GM12892 (cell line): ENCODE data around the gene SRRM5.
A peak's percentile ranks its signal among the peaks of the same experiment; 100 is the strongest.

Experiments
- DNase-seq: peaks from one replicate; pipeline ENCODE4 v3.0.0; 2011; ENCODE audit not compliant: insufficient read length
- FAIRE-seq: peaks from 2 replicates; lab custom pipeline; 2011; peaks lifted over from hg19 to GRCh38; lab: Jason Lieb, UNC
- POLR2A ChIP-seq: IDR thresholded peaks from 2 replicates; pipeline ENCODE4 v1.6.1; 2011; ENCODE audit warnings: low read depth, low read length, control low read depth
- POLR2AphosphoS5 ChIP-seq: IDR thresholded peaks from 2 replicates; pipeline ENCODE4 v1.6.1; 2011; ENCODE audit warnings: low read depth, low read length, control low read depth
- TAF1 ChIP-seq: IDR thresholded peaks from 2 replicates; pipeline ENCODE4 v1.6.1; 2011; ENCODE audit warnings: low read depth, mild to moderate bottlenecking, control low read depth, low read length, borderline replicate concordance

SRRM5 gene

GRCh38 chr19:43620061-43621001, 8.4 kb downstream of the SRRM5 start:
- DNase-seq (no peak), FAIRE-seq (no peak)
- TF ChIP-seq POLR2A (no peak), TAF1 (no peak), POLR2AphosphoS5 (no peak)

GRCh38 chr19:43622070-43622469, 10.2 kb downstream of the SRRM5 start:
- FAIRE-seq (no peak), DNase-seq (no peak)
- no peak for TF ChIP-seq POLR2AphosphoS5

DNA sequence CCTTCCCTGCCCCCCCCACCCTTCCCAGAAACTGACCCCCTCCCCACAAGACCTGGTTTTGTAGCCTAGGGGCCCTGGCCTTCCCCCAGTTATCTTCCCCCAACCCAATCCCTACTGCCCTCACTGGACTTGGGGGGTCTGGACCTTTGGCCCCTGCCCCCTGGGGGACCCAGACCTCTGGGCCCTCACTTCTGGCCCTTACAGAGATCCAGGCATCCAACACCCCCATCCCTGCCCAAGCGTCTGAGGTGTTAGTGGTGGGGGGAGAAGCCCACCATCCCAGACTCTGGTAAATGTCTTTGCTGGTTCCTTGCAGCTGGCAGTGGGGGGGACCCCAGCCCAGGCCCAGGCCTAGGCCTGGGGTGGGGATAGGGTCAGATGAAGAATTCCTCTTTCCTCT, 11.1 kb downstream of the SRRM5 start:
- TF ChIP-seq POLR2AphosphoS5 (no peak), TAF1 (no peak), POLR2A (no peak)
- DNase-seq = no peak
- FAIRE-seq = no peak

DNA sequence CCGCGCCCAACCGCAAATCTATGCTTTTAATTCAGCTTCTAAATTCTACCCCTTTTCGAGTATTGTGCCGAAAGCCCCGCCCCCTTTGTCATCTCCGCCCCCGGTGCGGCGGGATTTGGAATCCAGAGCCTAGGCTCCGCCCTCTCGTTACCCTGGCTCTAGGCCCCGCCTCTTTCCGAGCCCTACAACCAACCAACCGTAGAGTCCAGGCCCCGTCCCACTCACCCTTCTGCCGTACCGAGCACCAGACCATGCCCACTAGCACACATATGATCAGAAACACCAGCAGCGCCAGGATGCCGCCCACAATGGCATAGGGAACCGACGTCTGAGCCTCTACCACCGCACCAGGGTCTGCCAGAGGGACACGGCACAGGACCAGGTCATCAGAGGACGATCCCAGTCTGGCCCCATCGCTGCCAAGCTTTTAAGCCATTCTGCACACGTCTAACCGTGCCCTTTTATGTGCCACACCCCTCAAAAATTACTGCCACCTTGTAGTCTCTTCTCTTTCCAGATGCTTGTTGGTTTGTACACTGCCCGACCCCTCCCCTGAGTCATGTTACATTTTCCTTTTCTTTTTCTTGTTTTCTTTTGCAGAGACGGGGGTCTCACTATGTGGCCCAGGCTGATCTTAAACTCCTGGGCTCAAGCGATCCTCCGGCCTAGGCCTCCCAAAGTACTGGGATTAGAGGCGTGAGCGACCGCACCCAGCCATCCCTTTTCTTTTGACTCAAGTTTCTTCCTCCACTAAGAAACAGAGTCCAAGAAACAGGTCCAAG, 12.2 kb downstream of the SRRM5 start:
- FAIRE-seq = no peak
- TF ChIP-seq POLR2AphosphoS5 (no peak), TAF1 (no peak)
- no peak for DNase-seq

DNA sequence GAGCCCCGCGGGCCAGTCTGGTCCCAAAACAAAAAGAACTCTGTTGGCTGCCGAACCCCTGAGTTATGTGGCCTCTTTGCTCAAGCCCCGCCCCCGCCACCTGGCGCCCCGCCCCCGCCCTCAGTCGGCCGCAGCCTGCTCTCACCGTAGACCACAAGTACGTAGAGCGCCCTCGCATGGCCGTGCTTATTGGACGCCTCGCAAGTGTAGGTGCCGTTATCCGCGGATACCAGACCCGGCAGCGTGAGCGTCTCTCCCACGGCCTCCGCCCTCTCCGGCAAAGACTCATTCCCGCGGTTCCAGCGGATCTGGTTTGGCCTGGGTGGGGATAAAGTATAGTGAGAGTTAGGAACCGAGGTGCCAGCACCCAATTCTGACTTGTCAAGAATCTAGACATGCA, 13.0 kb downstream of the SRRM5 start:
- TF ChIP-seq POLR2A (no peak), POLR2AphosphoS5 (no peak), TAF1 (no peak)
- FAIRE-seq = no peak
- DNase-seq = peak; percentile 63

GRCh38 chr19:43625918-43626579, 14.2 kb downstream of the SRRM5 start:
- TF ChIP-seq TAF1 = no peak
- no peak for TF ChIP-seq POLR2A
- no peak for TF ChIP-seq POLR2AphosphoS5
- no peak for DNase-seq
- no peak for FAIRE-seq

- DNase-seq = no peak
- FAIRE-seq = no peak
- no peak for TF ChIP-seq POLR2A
- no peak for TF ChIP-seq POLR2AphosphoS5
- TF ChIP-seq TAF1 = no peak
Measured at GRCh38 chr19:43626838-43627237, 14.9 kb downstream of the SRRM5 start.

- DNase-seq (no peak), FAIRE-seq (no peak)
- TF ChIP-seq POLR2A (no peak), POLR2AphosphoS5 (no peak), TAF1 (no peak)
Measured at GRCh38 chr19:43628646-43629326, 16.9 kb downstream of the SRRM5 start.

DNA sequence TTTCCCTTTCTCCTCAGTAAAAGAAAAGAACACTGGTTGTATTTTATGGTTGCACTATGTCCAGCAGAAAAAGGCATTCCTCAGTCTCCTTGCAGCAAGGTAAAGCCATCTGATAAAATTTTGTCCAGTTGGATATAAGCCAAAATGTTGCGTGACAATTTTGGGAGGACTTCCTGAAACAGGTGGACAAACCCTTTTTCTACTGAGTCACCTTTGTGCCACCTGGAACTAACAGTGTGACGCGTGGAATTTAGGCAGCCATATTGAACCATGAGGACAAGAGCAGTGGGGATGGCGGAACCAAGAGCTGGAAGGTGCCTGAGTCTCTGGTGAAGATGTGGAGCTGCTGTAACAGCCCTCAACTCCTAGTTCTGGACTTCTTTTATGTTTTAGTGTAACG, 19.6 kb downstream of the SRRM5 start:
- TF ChIP-seq TAF1 (no peak), POLR2AphosphoS5 (no peak), POLR2A (no peak)
- no peak for DNase-seq
- FAIRE-seq = no peak

DNA sequence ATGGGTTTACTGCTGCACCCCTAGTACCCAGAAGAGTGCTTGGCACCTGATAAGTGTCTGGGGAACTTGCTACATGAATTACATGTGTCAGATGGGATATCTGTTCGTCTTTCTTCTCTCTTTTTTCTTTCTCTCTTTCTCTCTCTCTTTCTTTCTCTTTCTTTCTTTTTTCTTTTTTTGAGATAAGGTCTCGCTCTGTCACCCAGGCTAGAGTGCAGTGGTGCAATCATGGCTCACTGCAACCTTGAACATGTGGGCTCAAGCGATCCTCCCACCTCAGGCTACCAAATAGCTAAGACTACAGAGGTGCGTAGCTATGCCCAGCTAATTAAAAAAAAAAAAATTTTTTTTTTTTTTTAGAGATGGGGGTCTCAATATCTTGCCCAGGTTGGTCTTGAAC, 21.6 kb downstream of the SRRM5 start:
- DNase-seq (no peak), FAIRE-seq (no peak)
- no peak for TF ChIP-seq TAF1
- TF ChIP-seq POLR2AphosphoS5 = no peak
- TF ChIP-seq POLR2A = no peak

GRCh38 chr19:43634068-43634467, 22.2 kb downstream of the SRRM5 start:
- TF ChIP-seq POLR2AphosphoS5 (no peak), TAF1 (no peak), POLR2A (no peak)
- no peak for FAIRE-seq
- no peak for DNase-seq
